ENCODE results near the gene REPS2. TPM values are rescaled to one million over a fixed set of nuclear protein-coding genes. Genes with fewer than 3 reads are reported as not detected.

The REPS2 gene
- total RNA-seq, 3 donors from 2014 or later (not counting 1 experiment from before 2014, with no cell fraction given), result 0.27 to 9.2 (median 0.59) TPM

DNA sequence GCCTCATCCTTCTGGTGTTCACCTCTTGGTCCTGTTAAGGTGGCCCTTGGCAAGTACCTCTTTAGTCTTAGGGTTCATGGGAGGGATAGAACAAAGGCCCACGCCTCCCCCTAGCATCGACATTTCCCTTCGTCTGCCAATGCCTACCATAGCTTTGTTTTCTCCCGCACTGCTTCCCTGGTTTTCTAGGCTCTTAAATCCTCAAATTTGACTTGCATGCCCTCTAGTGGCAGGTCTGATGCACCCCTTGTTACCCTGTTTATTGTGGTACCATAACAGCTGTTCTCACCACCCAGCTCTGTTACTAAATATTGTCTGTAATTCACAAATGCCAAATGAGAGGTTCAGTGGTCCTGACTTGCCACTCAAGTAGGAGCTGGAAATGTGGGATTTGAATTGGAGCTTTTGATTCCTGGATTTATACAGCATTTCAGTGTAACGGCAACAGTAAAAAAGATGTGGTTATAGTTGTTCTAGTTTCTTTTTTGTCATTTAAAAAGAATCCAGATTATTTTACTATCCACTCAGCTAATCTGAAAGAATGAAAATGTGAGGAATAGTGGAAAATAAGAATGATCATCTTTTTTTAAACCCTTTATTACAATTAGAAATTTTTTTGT is 100.1 kb downstream of the REPS2 start:
- 16% methylated on average over 4 of the region's 5 CpGs for WGBS (ENCODE audit: insufficient coverage)
- H3K27me3 ChIP-seq (ENCODE audit: control insufficient read depth, insufficient read depth, low read length), result no peaks in the 10 kb centered on the region
- H3K36me3 ChIP-seq (ENCODE audit: control insufficient read depth, insufficient read depth, low read length), result no peaks in the 10 kb centered on the region
- no peaks in the 10 kb centered on the region for H3K4me1 ChIP-seq (ENCODE audit: control insufficient read depth, insufficient read depth, low read length)
- TF ChIP-seq, protein P1, sequence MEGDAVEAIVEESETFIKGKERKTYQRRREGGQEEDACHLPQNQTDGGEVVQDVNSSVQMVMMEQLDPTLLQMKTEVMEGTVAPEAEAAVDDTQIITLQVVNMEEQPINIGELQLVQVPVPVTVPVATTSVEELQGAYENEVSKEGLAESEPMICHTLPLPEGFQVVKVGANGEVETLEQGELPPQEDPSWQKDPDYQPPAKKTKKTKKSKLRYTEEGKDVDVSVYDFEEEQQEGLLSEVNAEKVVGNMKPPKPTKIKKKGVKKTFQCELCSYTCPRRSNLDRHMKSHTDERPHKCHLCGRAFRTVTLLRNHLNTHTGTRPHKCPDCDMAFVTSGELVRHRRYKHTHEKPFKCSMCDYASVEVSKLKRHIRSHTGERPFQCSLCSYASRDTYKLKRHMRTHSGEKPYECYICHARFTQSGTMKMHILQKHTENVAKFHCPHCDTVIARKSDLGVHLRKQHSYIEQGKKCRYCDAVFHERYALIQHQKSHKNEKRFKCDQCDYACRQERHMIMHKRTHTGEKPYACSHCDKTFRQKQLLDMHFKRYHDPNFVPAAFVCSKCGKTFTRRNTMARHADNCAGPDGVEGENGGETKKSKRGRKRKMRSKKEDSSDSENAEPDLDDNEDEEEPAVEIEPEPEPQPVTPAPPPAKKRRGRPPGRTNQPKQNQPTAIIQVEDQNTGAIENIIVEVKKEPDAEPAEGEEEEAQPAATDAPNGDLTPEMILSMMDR (IDR thresholded peaks at IDR 0.05), result peak; percentile 60
- ATAC-seq (peak in 2 of 3 donors; percentile 53 to 59), DNase-seq (peak; percentile 13 to 57)
- Mint-ChIP-seq H3K4me3 (no peak overlapping the region), H3K36me3 (no peaks in the 10 kb centered on the region), H3K4me1 (no peaks in the 10 kb centered on the region), H3K27me3 (ENCODE audit: low read depth in 2 of 2) (peaks cover 0 to 6% of the 10 kb centered on the region in 2 donors), H3K27ac (no peak overlapping the region), H3K9me3 (no peaks in the 10 kb centered on the region)
- H3K9me3 ChIP-seq (ENCODE audit: control insufficient read depth, insufficient read depth, low read length), result no peaks in the 10 kb centered on the region
- intact Hi-C loops (cut with micrococcal nuclease), result loop anchor here (2.0 to 5.0 kb wide), 2 partner anchors 164 to 220 kb away; no protein-coding TSS in a partner anchor
- H3K27ac ChIP-seq (ENCODE audit: low read length), result no peak overlapping the region
- H3K4me3 ChIP-seq (ENCODE audit: low read length), result no peak overlapping the region

DNA sequence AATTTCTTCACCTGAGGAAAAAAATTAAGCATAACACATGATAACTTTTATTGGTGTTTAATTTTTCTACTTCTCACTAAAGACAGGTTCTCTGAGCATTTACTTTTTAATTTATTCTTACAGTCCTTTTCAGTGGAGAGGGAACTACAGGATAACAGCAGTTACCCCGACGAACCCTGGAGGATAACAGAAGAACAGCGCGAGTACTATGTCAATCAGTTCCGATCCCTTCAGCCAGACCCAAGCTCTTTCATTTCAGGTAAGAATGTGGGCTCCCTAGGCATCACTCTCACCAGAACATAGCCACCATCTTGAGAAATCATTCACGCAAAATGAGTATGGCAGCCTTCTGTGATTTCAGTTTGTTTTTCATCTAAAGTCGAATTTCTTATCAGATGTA is 100.8 kb downstream of the REPS2 start:
- H3K4me3 Mint-ChIP-seq, result no peak overlapping the region
- Histone ChIP-seq H3K27me3 (ENCODE audit: control insufficient read depth, insufficient read depth, low read length) (no peaks in the 10 kb centered on the region), H3K27ac (ENCODE audit: low read length) (no peak overlapping the region), H3K36me3 (ENCODE audit: control insufficient read depth, insufficient read depth, low read length) (no peaks in the 10 kb centered on the region), H3K9me3 (ENCODE audit: control insufficient read depth, insufficient read depth, low read length) (no peaks in the 10 kb centered on the region), H3K4me3 (ENCODE audit: low read length) (no peak overlapping the region), H3K4me1 (ENCODE audit: control insufficient read depth, insufficient read depth, low read length) (no peaks in the 10 kb centered on the region)
- ATAC-seq, result no peak
- peaks cover 0 to 6% of the 10 kb centered on the region in 2 donors for H3K27me3 Mint-ChIP-seq (ENCODE audit: low read depth in 2 of 2)
- H3K36me3 Mint-ChIP-seq, result no peaks in the 10 kb centered on the region
- no peak overlapping the region for H3K27ac Mint-ChIP-seq
- no peaks in the 10 kb centered on the region for H3K9me3 Mint-ChIP-seq
- no peaks in the 10 kb centered on the region for H3K4me1 Mint-ChIP-seq
- TF ChIP-seq, protein P1 (IDR thresholded peaks at IDR 0.05), result no peak
- intact Hi-C loops (cut with micrococcal nuclease), result loop anchor here (2.0 to 5.0 kb wide), 2 partner anchors 165 to 220 kb away; no protein-coding TSS in a partner anchor
- no peak for DNase-seq
- 92% methylated on average over 7 of the region's 7 CpGs for WGBS (ENCODE audit: insufficient coverage)

DNA sequence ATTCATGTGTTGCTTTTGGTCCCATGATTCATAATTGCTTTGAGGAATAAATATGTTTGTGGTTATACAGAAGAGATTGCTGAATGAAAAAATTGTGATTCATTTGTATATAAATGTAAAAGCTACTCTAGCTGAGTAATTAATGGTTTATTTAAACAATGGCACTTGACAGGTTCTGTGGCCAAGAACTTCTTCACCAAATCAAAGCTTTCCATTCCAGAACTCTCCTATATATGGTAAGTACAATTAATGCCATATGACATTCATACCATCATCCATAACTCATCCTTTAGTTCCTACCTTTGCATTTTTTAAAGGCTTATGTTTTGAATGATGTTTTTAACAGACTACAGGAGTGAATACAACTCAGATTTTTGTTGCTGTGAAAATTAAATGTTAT is 105.8 kb downstream of the REPS2 start:
- H3K4me1 Mint-ChIP-seq, result no peaks in the 10 kb centered on the region
- ATAC-seq (no peak), DNase-seq (no peak)
- no peaks in the 10 kb centered on the region for H3K27me3 Mint-ChIP-seq (ENCODE audit: low read depth in 2 of 2)
- H3K9me3 Mint-ChIP-seq, result no peaks in the 10 kb centered on the region
- H3K27ac ChIP-seq (ENCODE audit: low read length), result no peak overlapping the region
- TF ChIP-seq, protein P1 (IDR thresholded peaks at IDR 0.05), result no peak
- H3K9me3 ChIP-seq (ENCODE audit: control insufficient read depth, insufficient read depth, low read length), result no peaks in the 10 kb centered on the region
- no peak overlapping the region for H3K27ac Mint-ChIP-seq
- no peak overlapping the region for H3K4me3 Mint-ChIP-seq
- H3K36me3 ChIP-seq (ENCODE audit: control insufficient read depth, insufficient read depth, low read length), result no peaks in the 10 kb centered on the region
- no peaks in the 10 kb centered on the region for H3K36me3 Mint-ChIP-seq
- no peaks in the 10 kb centered on the region for H3K27me3 ChIP-seq (ENCODE audit: control insufficient read depth, insufficient read depth, low read length)
- H3K4me3 ChIP-seq (ENCODE audit: low read length), result no peak overlapping the region
- intact Hi-C loops (cut with micrococcal nuclease), result no loop called here
- H3K4me1 ChIP-seq (ENCODE audit: control insufficient read depth, insufficient read depth, low read length), result no peaks in the 10 kb centered on the region

DNA sequence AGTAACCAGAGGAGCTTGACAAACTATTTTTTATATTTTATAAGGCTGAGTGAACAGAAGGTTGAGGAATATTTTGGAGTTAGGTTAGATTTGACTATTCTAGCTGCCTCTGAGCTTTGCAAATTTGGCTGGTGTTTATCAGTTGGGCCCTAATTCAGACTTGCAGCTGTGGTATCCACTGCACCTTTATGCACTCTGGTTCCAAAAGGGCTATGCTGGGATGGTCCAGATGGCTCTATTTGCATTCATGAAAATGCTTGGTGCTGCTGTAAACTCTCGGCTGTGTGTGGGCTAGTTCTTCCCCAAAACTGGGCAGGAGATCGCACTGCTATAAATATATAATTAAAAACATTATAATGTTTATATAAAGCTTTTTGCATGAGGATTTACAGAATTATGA is 106.3 kb downstream of the REPS2 start:
- H3K36me3 Mint-ChIP-seq, result no peaks in the 10 kb centered on the region
- TF ChIP-seq, protein P1 (IDR thresholded peaks at IDR 0.05), result no peak
- Histone ChIP-seq H3K27ac (ENCODE audit: low read length) (no peak overlapping the region), H3K27me3 (ENCODE audit: control insufficient read depth, insufficient read depth, low read length) (no peaks in the 10 kb centered on the region), H3K4me1 (ENCODE audit: control insufficient read depth, insufficient read depth, low read length) (no peaks in the 10 kb centered on the region), H3K9me3 (ENCODE audit: control insufficient read depth, insufficient read depth, low read length) (no peaks in the 10 kb centered on the region), H3K36me3 (ENCODE audit: control insufficient read depth, insufficient read depth, low read length) (no peaks in the 10 kb centered on the region), H3K4me3 (ENCODE audit: low read length) (no peak overlapping the region)
- no peak for DNase-seq
- no peak for ATAC-seq
- intact Hi-C loops (cut with micrococcal nuclease), result no loop called here
- H3K9me3 Mint-ChIP-seq, result no peaks in the 10 kb centered on the region
- H3K4me1 Mint-ChIP-seq, result no peaks in the 10 kb centered on the region
- WGBS (ENCODE audit: insufficient coverage), result no CpG with 5 or more reads among the region's 2 CpGs
- H3K27ac Mint-ChIP-seq, result no peak overlapping the region
- H3K27me3 Mint-ChIP-seq (ENCODE audit: low read depth in 2 of 2), result no peaks in the 10 kb centered on the region
- H3K4me3 Mint-ChIP-seq, result no peak overlapping the region
